CD4-positive, alpha-beta T cell treated with Interleukin-17A for 1 hour (primary cell): Measurements from ENCODE around the gene RAB36.

Source experiments
- DNase-seq: peaks from one replicate; pipeline ENCODE4 v3.0.0-alpha.2; 2020

The RAB36 gene

DNA sequence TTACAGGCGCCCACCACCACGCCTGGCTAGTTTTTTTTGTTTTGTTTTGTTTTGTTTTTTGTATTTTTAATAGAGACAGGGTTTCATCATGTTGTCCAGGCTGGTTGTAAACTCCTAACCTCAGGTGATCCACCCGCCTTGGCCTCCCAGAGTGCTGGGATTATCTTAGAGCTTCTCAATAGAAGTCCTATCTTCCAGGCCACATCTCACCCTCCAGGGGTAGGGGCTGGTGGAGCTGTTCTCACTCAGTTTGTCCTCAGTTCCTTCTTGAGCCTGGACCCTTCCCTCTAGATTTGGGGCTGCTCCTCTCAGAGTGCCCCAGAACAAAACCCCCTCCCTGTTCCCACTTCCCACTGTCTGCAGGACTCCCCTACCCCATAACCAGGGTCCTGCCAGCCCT is 66.3 kb downstream of the RAB36 start:
- no peak for DNase-seq

DNA sequence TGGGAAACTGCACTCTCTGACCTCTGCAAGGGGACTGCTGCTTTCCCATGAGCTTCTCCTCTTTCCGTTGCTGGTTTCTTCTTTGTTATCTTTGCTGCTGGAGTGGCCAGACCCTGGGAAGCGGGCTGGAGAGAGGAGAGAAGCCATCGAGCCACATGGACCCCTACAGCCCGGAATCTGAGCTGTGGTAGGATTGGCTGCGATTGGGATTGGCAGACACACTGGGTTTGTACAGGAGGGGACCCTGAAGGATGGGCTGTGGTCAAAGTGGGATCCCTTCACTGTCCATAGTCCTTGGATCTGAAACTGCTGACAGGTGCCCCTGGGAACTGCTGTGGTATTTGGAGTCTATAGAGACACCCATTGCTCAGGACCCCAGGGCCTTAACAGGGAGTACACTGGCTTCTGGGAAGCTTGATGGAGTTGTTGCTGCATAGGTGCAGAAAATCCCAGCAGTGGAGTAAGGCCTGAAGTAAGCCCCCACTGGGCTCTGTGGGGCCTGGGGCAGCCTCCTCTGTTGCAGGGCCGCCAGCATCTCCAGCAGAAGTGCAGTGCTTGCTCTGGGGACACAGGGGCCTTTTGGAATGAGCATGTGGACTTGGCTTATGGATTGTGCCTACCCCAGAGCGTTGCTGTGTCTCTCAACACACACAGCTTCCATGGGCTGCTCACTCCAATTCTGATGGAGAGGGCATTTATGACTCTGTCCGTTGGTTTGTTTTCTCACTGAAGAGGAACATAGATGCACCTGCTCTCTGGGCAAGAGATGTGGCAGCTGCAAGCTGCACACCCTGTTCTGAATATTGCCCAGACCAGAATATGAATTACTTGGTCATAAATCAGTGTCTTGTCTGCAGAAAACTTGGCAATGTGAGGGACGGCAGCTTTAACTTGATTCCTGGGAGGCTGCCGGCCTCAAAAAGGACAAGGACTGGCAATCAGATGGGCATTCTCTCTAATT is 67.1 kb downstream of the RAB36 start:
- no peak for DNase-seq

DNA sequence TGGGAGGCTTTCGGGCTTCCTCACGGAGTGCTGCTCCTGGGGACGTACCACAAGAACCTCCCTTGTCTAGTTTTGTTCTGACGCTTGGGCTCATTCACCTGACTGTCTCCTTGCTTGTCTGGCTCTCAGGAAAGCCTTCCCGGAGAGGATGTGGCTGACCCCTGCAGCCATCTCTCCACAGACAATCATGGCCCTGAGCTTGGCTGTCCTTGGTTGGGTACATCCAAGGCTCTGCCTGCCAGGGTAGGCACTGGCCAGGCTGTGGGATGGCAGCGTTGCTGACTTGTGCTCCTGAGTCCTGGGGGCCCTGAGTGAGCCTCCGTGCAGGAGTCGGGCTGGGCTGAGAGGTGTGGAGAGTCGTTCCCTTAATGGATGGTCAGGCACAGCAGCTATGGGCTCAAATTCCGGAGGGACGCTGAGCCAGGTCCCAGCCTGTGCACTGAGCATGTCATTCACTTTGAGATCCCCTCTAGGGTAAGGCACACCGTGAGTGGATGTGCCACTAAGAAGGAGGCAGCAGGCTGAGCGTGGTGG is 67.8 kb downstream of the RAB36 start:
- no peak for DNase-seq

DNA sequence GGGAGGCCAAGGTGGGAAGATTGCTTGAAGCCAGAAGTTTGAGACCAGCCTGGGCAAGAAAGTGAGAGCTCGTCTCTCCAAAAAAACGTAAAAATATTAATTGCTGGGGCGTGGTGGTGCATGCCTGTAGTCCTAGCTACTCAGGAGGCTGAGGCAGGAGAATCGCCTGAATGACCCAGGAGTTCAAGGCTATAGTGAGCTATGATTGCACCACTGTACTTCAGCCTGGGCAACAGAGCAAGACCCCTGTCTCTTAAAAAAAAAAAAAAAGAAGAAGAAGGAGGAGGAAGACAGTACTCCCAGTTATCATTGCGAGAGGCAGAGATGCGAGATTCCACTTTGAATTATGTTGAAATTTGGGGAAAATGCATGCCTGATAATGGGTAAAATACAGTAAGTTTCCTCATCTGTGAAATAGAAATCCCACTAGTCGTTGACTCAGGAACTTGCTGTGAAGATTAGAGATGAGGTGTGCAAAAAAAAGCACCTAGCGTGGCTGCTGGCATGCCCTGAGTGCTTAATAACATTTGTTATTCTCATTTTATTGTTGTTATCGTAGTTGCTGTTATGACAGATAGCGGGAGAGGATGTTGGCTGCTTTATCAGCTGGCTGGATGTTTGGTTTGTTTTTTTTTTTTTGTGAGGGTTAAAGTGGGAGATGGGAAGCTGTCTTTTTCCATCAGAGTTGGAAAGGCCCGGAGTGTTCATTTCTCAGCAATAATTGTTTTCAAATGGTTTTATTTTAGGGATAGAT is 68.5 kb downstream of the RAB36 start:
- no peak for DNase-seq
